AG08395 (cell line): ENCODE data around the gene OR10K2.

Experiments used
- DNase-seq: peaks from one replicate; pipeline ENCODE4 v3.0.0; 2012; ENCODE audit warnings: mixed read lengths, low spot score

OR10K2 gene

DNA sequence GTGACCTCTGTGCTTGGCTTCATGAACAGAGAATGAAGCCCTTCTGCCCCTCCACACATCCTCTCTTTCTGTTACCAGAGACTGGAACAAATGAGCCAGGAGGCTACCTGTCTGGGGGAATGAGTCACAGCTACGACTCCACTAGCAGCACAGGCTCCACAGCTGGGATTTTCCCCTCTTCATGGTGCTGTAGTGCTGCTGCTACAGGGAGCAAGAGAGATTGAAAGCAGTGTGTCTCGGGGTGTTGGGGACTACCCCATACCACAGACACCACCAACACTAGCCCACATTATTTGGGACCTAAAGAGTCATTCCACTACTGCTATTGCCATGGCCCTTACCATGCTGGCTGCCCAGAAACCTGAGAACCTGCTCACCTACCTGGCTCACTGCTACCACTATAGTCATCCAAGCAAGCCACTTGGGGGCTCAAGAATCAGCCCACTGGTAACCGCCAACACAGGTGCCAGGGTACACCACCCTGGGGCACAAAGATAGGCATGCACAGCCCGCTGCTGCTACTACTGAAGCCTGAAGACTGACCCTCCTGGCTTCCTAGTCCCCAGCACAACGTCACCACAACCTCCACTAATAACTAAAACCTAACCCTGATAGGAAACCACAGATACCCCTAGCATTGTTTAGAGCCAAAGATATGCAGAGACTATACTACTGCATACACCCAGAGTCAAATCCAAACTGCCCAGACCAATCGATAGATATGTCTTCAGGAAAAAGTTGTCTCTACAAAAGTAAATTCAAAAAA lies 54.7 kb downstream of the OR10K2 start:
- no peak for DNase-seq
